ENCODE data around the gene ZSCAN5B. TPM values are rescaled to one million over a fixed set of nuclear protein-coding genes. Genes with fewer than 3 reads are reported as not detected.

Gene ZSCAN5B
- total RNA-seq, 6 experiments from 2014 or later: 0.12 TPM; not detected in 5

- DNase-seq: no peak
- H3K27ac Mint-ChIP-seq: peak overlapping the region; percentile 97
- no peaks in the 10 kb centered on the region; the same call in 1 of the 2 replicates for H3K36me3 Mint-ChIP-seq (ENCODE audit: low read depth)
- TF ChIP-seq CTCF (IDR thresholded peaks at IDR 0.05): no peak
- no peaks in the 10 kb centered on the region for H3K9me3 Mint-ChIP-seq
- peak overlapping the region; percentile 86 for H3K4me3 Mint-ChIP-seq
- H3K4me1 Mint-ChIP-seq (ENCODE audit: low read depth): peaks cover 22% of the 10 kb centered on the region
- H3K27me3 Mint-ChIP-seq (ENCODE audit: insufficient read depth): peaks cover 2% of the 10 kb centered on the region; the same call in 1 of the 2 replicates
These were observed 57.6 kb downstream of the ZSCAN5B start for GRCh38 chr19:56139847-56140582.

Other genes starting within 250 kb of the ZSCAN5B start
- not detected for gene NLRP8, start 250.0 kb downstream of the ZSCAN5B start, total RNA-seq (2021; fragmentation: NEBNext Ultra II Directional; extraction: Animal tissue kit (Norgen Biotek cat#: 25700))
- not detected for gene NLRP5, start 211.0 kb downstream of the ZSCAN5B start, total RNA-seq (2021; fragmentation: NEBNext Ultra II Directional; extraction: Animal tissue kit (Norgen Biotek cat#: 25700))
- 10 to 100 TPM; 28.5 to 31.5 (median 29.5) TPM for gene ZNF787, start 76.5 kb downstream of the ZSCAN5B start, total RNA-seq (2021; fragmentation: NEBNext Ultra II Directional; extraction: Animal tissue kit (Norgen Biotek cat#: 25700))
- 10 to 100 TPM; 20.6 to 28.4 (median 22.5) TPM for gene ZNF444, start 56.5 kb downstream of the ZSCAN5B start, total RNA-seq (2021; fragmentation: NEBNext Ultra II Directional; extraction: Animal tissue kit (Norgen Biotek cat#: 25700))
- gene GALP, start 21.8 kb downstream of the ZSCAN5B start, total RNA-seq (2021; fragmentation: NEBNext Ultra II Directional; extraction: Animal tissue kit (Norgen Biotek cat#: 25700)): not detected
- gene ZSCAN5C, start 4.5 kb upstream of the ZSCAN5B start, total RNA-seq (2021; fragmentation: NEBNext Ultra II Directional; extraction: Animal tissue kit (Norgen Biotek cat#: 25700)): not detected
- not detected for gene EDDM13, start 75.0 kb upstream of the ZSCAN5B start, total RNA-seq (2021; fragmentation: NEBNext Ultra II Directional; extraction: Animal tissue kit (Norgen Biotek cat#: 25700))
- gene ZSCAN5A, start 117.1 kb upstream of the ZSCAN5B start, total RNA-seq (2021; fragmentation: NEBNext Ultra II Directional; extraction: Animal tissue kit (Norgen Biotek cat#: 25700)): 1 to 10 TPM; 5.0 to 6.8 (median 5.8) TPM
- gene ZNF582, start 195.8 kb upstream of the ZSCAN5B start, total RNA-seq (2021; fragmentation: NEBNext Ultra II Directional; extraction: Animal tissue kit (Norgen Biotek cat#: 25700)): 1 to 10 TPM in 3 of 6 experiments, under 1 TPM in 3; 0.37 to 1.2 (median 0.81) TPM
- 1 to 10 TPM; 3.5 to 5.3 (median 4.5) TPM for gene ZNF583, start 206.5 kb upstream of the ZSCAN5B start, total RNA-seq (2021; fragmentation: NEBNext Ultra II Directional; extraction: Animal tissue kit (Norgen Biotek cat#: 25700))

Measured in HFFc6 (cell line).